Measurements from ENCODE around the gene CUL1.

GRCh38 chr7:148719753-148720152, 21.1 kb downstream of the CUL1 start:
- TF ChIP-seq EP300 (IDR thresholded peaks at IDR 0.05): no peak
- no peak for TF ChIP-seq POLR2A (IDR thresholded peaks at IDR 0.05)

Measured in ovary (tissue), 1 donor.